Loucy (cell line): ENCODE measurements around the gene GK2.

Experiments used
- CTCF ChIP-seq: fragments of 200-600 bp; sonication (generic); conservative IDR thresholded peaks from 2 replicates; pipeline ENCODE4 v1.5.1; 2014; ENCODE audit warnings: mild to moderate bottlenecking, antibody characterized with exemption, low read length
- EZH2phosphoT487 ChIP-seq: fragments of 200-600 bp; IDR thresholded peaks from 2 replicates; pipeline ENCODE4 v1.6.1; 2018; ENCODE audit warnings: antibody characterized with exemption, mild to moderate bottlenecking, moderate library complexity, borderline replicate concordance

GRCh38 chr4:79395841-79396240, 12.2 kb downstream of the GK2 start:
- TF ChIP-seq CTCF, result no peak
- TF ChIP-seq EZH2phosphoT487, result no peak
